Neural cell (in vitro differentiated cells): Measurements from ENCODE around the gene FAM200C. TPM values are rescaled to one million over a fixed set of nuclear protein-coding genes. Genes with fewer than 3 reads are reported as not detected.

Experiments used
- H2AFZ ChIP-seq: fragments of 200-600, 300-800 bp; sonication (generic), shearing (Covaris generic); 2 replicates; pipeline ENCODE4 v1.6.0; 2014; ENCODE audit warnings: low read depth, mild to moderate bottlenecking, antibody characterized with exemption, low read length, moderate library complexity
- H3F3A ChIP-seq: fragments of 200-600 bp; shearing (Covaris generic); 2 replicates; pipeline ENCODE4 v1.6.1; 2016; ENCODE audit warnings: mild to moderate bottlenecking, moderate library complexity, mixed read lengths, antibody characterized with exemption, low read length; ENCODE audit not compliant: insufficient read depth, poor library complexity, severe bottlenecking
- H3K27ac ChIP-seq: fragments of 200-600, 300-800 bp; sonication (generic), shearing (Covaris generic); 2 replicates; pipeline ENCODE4 v1.5.1; 2014; ENCODE audit warnings: mild to moderate bottlenecking, low read length, moderate library complexity
- H3K27me3 ChIP-seq: fragments of 300-800, 200-600 bp; sonication (generic), shearing (Covaris generic); 2 replicates; pipeline ENCODE4 v1.6.0; 2014; ENCODE audit warnings: mild to moderate bottlenecking, low read depth, low read length, moderate library complexity; ENCODE audit not compliant: insufficient read depth
- H3K36me3 ChIP-seq: fragments of 300-800, 200-600 bp; sonication (generic), shearing (Covaris generic); 2 replicates; pipeline ENCODE4 v1.5.1; 2014; ENCODE audit warnings: mild to moderate bottlenecking, antibody characterized with exemption, low read length, moderate library complexity; ENCODE audit not compliant: insufficient read depth
- H3K4me2 ChIP-seq: fragments of 300-800, 200-600 bp; sonication (generic), shearing (Covaris generic); 2 replicates; pipeline ENCODE4 v1.6.0; 2014; ENCODE audit warnings: mild to moderate bottlenecking, low read length
- H3K4me3 ChIP-seq: fragments of 300-800, 200-600 bp; sonication (generic), shearing (Covaris generic); 2 replicates; pipeline ENCODE4 v1.5.1; 2014; ENCODE audit warnings: mild to moderate bottlenecking, low read length, moderate library complexity
- H3K79me2 ChIP-seq: fragments of 200-600 bp; shearing (Covaris generic); replicated peaks from 2 replicates; pipeline ENCODE4 v1.6.0; 2014; ENCODE audit warnings: mild to moderate bottlenecking, low read length, moderate library complexity; ENCODE audit not compliant: insufficient read depth
- H3K9ac ChIP-seq: fragments of 300-800, 200-600 bp; sonication (generic), shearing (Covaris generic); 2 replicates; pipeline ENCODE4 v1.6.1; 2016; ENCODE audit warnings: mild to moderate bottlenecking, low read length, mixed read lengths
- H3K9me2 ChIP-seq: fragments of 200-600 bp; shearing (Covaris generic); 2 replicates; pipeline ENCODE4 v1.6.1; 2016; ENCODE audit warnings: mild to moderate bottlenecking, low read length, mixed read lengths; ENCODE audit not compliant: insufficient read depth
- H3K9me3 ChIP-seq: fragments of 200-600, 300-800 bp; sonication (generic), shearing (Covaris generic); 2 replicates; pipeline ENCODE4 v1.6.1; 2016; ENCODE audit warnings: mild to moderate bottlenecking, mixed run types, low read length, moderate library complexity, mixed read lengths
- H4K20me1 ChIP-seq: fragments of 200-600 bp; shearing (Covaris generic); 2 replicates; pipeline ENCODE4 v1.6.1; 2016; ENCODE audit warnings: mild to moderate bottlenecking, mixed run types; ENCODE audit not compliant: insufficient read depth
- EP300 ChIP-seq: fragments of 450-650 bp; conservative IDR thresholded peaks from 2 replicates; pipeline ENCODE4 v1.6.1; 2014; ENCODE audit warnings: antibody characterized with exemption, mild to moderate bottlenecking, moderate library complexity; ENCODE audit not compliant: poor library complexity, severe bottlenecking
- EZH2 ChIP-seq: fragments of 200-600, 300-800 bp; shearing (Covaris generic), sonication (generic); IDR thresholded peaks from 2 replicates; pipeline ENCODE4 v1.6.1; 2014; ENCODE audit warnings: antibody characterized with exemption, low read length, borderline replicate concordance, mild to moderate bottlenecking; ENCODE audit not compliant: insufficient read depth, poor library complexity, severe bottlenecking
- MXI1 ChIP-seq: fragments of 450-650 bp; conservative IDR thresholded peaks from 2 replicates; pipeline ENCODE4 v1.6.1; 2014; ENCODE audit warnings: antibody characterized with exemption, mild to moderate bottlenecking; ENCODE audit not compliant: poor library complexity, severe bottlenecking
- POLR2AphosphoS5 ChIP-seq: IDR thresholded peaks from 2 replicates; pipeline ENCODE4 v1.6.1; 2012
- RAD21 ChIP-seq: fragments of 450-650 bp; conservative IDR thresholded peaks from 2 replicates; pipeline ENCODE4 v1.6.1; 2014; ENCODE audit warnings: antibody characterized with exemption, mild to moderate bottlenecking, moderate library complexity
- SMC3 ChIP-seq: fragments of 450-650 bp; conservative IDR thresholded peaks from 2 replicates; pipeline ENCODE4 v1.6.1; 2014; ENCODE audit warnings: antibody characterized with exemption, mild to moderate bottlenecking, moderate library complexity; ENCODE audit not compliant: poor library complexity
- TAF1 ChIP-seq: IDR thresholded peaks from 2 replicates; pipeline ENCODE4 v1.6.1; 2012; ENCODE audit warnings: low read depth
- polyA plus RNA-seq: library from polyadenylated mRNA; depleted of rRNA; stranded (reverse); fragments of >200 nt; gene quantifications from 2 replicates; pipeline ENCODE4 v1.2.3, GENCODE V29; 2014
- TF ChIP-seq, protein P1 (sequence below): IDR thresholded peaks from 2 replicates; pipeline ENCODE4 v1.6.1; 2012; ENCODE audit warnings: borderline replicate concordance
- TF ChIP-seq, protein P2 (sequence below): fragments of 450-650 bp; IDR thresholded peaks from 2 replicates; pipeline ENCODE4 v1.5.1; 2014; ENCODE audit warnings: antibody characterized with exemption, mild to moderate bottlenecking, moderate library complexity; ENCODE audit not compliant: poor library complexity, severe bottlenecking

Gene FAM200C
- polyA plus RNA-seq, 1 donor from 2014 or later = 21.6 TPM

DNA sequence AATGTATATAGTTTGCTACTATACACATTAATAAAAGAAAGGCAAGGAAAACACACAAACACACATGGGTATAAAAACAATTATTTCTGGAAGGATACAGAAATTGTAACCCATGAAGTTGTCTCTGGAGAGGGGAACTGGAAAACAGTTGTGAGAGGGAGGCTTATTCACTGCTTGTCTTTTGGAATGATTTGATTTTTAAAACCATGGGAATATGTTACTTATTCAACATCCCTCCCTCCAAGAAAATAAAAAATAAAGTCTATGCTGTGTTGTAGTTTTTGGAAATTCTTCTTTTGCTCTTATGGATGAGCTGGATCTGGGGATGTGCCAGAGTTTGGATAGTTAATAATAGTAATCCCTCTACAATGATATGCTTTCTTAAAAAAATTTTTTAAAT lies 23.4 kb downstream of the FAM200C start:
- no peaks in the 10 kb centered on the region for H3K9me3 ChIP-seq
- H3K9ac ChIP-seq = no peak overlapping the region
- H3K79me2 ChIP-seq = no peaks in the 10 kb centered on the region
- H3K4me3 ChIP-seq = no peak overlapping the region
- no peak overlapping the region for H3K27ac ChIP-seq
- H2AFZ ChIP-seq = no peak overlapping the region
- TF ChIP-seq TAF1 (no peak), MXI1 (no peak), SMC3 (no peak), EZH2 (no peak), RAD21 (no peak), POLR2AphosphoS5 (no peak), EP300 (no peak)
- TF ChIP-seq, protein P1, sequence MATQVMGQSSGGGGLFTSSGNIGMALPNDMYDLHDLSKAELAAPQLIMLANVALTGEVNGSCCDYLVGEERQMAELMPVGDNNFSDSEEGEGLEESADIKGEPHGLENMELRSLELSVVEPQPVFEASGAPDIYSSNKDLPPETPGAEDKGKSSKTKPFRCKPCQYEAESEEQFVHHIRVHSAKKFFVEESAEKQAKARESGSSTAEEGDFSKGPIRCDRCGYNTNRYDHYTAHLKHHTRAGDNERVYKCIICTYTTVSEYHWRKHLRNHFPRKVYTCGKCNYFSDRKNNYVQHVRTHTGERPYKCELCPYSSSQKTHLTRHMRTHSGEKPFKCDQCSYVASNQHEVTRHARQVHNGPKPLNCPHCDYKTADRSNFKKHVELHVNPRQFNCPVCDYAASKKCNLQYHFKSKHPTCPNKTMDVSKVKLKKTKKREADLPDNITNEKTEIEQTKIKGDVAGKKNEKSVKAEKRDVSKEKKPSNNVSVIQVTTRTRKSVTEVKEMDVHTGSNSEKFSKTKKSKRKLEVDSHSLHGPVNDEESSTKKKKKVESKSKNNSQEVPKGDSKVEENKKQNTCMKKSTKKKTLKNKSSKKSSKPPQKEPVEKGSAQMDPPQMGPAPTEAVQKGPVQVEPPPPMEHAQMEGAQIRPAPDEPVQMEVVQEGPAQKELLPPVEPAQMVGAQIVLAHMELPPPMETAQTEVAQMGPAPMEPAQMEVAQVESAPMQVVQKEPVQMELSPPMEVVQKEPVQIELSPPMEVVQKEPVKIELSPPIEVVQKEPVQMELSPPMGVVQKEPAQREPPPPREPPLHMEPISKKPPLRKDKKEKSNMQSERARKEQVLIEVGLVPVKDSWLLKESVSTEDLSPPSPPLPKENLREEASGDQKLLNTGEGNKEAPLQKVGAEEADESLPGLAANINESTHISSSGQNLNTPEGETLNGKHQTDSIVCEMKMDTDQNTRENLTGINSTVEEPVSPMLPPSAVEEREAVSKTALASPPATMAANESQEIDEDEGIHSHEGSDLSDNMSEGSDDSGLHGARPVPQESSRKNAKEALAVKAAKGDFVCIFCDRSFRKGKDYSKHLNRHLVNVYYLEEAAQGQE = no peak
- TF ChIP-seq, protein P2, sequence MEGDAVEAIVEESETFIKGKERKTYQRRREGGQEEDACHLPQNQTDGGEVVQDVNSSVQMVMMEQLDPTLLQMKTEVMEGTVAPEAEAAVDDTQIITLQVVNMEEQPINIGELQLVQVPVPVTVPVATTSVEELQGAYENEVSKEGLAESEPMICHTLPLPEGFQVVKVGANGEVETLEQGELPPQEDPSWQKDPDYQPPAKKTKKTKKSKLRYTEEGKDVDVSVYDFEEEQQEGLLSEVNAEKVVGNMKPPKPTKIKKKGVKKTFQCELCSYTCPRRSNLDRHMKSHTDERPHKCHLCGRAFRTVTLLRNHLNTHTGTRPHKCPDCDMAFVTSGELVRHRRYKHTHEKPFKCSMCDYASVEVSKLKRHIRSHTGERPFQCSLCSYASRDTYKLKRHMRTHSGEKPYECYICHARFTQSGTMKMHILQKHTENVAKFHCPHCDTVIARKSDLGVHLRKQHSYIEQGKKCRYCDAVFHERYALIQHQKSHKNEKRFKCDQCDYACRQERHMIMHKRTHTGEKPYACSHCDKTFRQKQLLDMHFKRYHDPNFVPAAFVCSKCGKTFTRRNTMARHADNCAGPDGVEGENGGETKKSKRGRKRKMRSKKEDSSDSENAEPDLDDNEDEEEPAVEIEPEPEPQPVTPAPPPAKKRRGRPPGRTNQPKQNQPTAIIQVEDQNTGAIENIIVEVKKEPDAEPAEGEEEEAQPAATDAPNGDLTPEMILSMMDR = no peak
- no peaks in the 10 kb centered on the region for H3K9me2 ChIP-seq
- no peaks in the 10 kb centered on the region for H4K20me1 ChIP-seq
- no peak overlapping the region for H3K4me2 ChIP-seq
- no peaks in the 10 kb centered on the region for H3K36me3 ChIP-seq
- H3F3A ChIP-seq = no peaks in the 10 kb centered on the region
- no peaks in the 10 kb centered on the region for H3K27me3 ChIP-seq

DNA sequence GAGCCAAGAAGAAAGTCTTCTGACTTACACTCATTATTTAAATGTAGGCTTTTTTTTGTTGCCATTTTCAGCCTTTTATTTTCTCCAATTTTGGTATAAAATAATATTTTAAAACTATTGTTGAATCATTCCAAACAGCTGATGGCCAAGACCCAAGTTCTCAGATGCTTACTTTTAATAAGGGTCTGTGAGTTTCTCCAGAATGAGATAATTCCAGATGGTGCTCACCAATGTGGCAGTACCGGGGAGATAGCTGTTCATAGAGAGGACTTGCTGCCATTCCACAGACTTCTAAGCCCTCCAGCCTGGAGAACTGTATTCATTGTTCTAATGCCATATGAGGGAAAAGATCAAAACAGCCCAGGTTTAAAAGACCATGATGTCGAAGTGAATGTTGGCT lies 24.2 kb downstream of the FAM200C start:
- TF ChIP-seq EZH2 (no peak), TAF1 (no peak), RAD21 (no peak), POLR2AphosphoS5 (no peak), MXI1 (no peak), SMC3 (no peak), EP300 (no peak)
- TF ChIP-seq, protein P2 = no peak
- TF ChIP-seq, protein P1 = no peak
- H3K4me3 ChIP-seq = no peak overlapping the region
- no peaks in the 10 kb centered on the region for H3K9me3 ChIP-seq
- H3K9me2 ChIP-seq = no peaks in the 10 kb centered on the region
- no peaks in the 10 kb centered on the region for H3K79me2 ChIP-seq
- no peak overlapping the region for H3K27ac ChIP-seq
- no peak overlapping the region for H3K9ac ChIP-seq
- no peak overlapping the region for H2AFZ ChIP-seq
- H3F3A ChIP-seq = no peaks in the 10 kb centered on the region
- no peaks in the 10 kb centered on the region for H4K20me1 ChIP-seq
- H3K27me3 ChIP-seq = peaks cover 1% of the 10 kb centered on the region
- no peak overlapping the region for H3K4me2 ChIP-seq
- no peaks in the 10 kb centered on the region for H3K36me3 ChIP-seq
